Gastrocnemius medialis (tissue), 4 donors: Measurements from ENCODE around the gene PRKCE.

Experiments used
- CTCF ChIP-seq, 5 experiments: fragments of 450-650 bp in 3 of 5; fragments of 200-600 bp in 2 of 5; sonication (generic) in 2 of 5; IDR thresholded peaks in 4 of 5; conservative IDR thresholded peaks in 1 of 5; 1 replicate in 4 of 5; 2 replicates in 1 of 5; pipeline ENCODE4 v1.5.1; 2016 to 2019; ENCODE audit warnings: antibody characterized with exemption in 5 of 5, mild to moderate bottlenecking in 3 of 5, moderate library complexity in 3 of 5
- POLR2A ChIP-seq, 2 donors: fragments of 450-650 bp; IDR thresholded peaks; one replicate each; pipeline ENCODE4 v1.6.1; 2017; ENCODE audit warnings: antibody characterized with exemption in 2 of 2, mild to moderate bottlenecking in 2 of 2, moderate library complexity in 2 of 2

- TF ChIP-seq CTCF (IDR thresholded peaks at IDR 0.05 in 4 of 5, conservative IDR thresholded peaks at IDR 0.05 in 1 of 5) (no peak), POLR2A (IDR thresholded peaks at IDR 0.05) (no peak)
These were observed 331.7 kb downstream of the PRKCE start for GRCh38 chr2:45983213-45983612.
